ENCODE data around the gene ADGRD1.

The ADGRD1 gene

DNA sequence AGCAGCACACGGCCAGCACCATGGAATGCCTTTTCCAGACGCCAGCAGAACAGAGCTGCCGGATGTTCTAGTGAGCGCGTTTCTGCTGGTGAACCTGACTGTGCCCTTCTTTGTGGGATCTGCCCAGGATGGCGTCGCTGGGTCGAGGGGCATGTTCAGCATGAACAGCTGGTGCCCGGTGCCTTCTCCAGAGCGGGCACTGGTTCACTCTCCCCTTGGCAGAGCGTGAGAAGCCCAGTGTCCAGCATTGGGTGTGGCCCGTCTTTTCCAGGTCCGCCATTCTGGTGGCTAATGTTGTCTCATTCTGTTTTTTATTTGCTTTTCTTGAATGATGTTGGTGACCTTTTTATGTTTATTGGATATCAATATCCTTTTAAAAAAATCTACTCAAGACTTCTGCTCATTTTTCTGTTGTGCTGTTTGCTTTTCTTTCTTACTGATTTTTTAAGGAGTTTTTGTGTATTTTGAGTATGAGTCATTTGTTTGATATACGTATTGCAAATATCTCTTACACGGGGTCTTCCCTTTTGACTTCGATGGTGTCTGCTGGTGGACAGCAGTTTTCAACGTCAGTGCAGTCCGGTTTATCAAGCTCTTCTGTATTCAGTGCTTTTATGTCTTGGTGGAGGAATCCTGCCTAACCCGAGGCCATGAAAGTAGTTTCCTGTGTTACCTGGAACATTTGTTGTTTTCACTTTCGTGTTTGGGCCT, 74.3 kb downstream of the ADGRD1 start:
- no peak for DNase-seq

DNA sequence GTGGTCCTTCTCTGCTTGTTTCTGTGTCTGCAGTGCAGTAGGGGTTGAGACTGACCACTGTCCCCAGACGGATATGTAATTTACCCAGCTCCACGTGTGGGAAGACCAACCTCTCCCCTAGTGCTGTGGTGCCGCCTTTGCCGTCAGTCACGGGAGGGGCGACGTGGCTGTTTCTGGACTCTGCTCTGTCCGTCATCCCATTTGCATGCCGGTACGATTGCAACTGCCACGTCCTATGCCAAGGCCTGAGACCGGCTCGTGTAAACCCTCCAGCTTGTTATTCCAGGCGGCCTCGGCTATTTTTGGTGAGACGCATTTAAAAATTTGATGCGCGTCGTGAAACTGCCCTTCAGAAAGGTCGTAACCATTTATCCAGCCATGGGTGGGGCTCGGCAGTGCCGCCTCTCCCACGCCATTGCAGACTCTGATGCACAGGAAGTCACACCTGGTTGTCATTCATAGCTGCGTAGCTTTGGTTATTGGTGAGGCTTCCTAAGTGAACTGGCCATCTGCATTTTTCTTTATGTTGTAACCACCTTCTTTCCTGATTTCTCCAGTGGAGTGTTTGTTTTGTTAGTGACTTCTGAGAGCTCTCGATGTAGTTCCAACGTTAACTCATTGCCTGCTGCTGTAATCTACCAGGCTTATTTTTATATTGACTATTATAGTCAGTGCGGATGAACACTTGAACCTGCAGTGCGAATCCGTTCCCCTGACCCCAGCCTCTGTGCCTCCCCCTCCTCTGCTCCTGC, 75.1 kb downstream of the ADGRD1 start:
- no peak for DNase-seq

DNA sequence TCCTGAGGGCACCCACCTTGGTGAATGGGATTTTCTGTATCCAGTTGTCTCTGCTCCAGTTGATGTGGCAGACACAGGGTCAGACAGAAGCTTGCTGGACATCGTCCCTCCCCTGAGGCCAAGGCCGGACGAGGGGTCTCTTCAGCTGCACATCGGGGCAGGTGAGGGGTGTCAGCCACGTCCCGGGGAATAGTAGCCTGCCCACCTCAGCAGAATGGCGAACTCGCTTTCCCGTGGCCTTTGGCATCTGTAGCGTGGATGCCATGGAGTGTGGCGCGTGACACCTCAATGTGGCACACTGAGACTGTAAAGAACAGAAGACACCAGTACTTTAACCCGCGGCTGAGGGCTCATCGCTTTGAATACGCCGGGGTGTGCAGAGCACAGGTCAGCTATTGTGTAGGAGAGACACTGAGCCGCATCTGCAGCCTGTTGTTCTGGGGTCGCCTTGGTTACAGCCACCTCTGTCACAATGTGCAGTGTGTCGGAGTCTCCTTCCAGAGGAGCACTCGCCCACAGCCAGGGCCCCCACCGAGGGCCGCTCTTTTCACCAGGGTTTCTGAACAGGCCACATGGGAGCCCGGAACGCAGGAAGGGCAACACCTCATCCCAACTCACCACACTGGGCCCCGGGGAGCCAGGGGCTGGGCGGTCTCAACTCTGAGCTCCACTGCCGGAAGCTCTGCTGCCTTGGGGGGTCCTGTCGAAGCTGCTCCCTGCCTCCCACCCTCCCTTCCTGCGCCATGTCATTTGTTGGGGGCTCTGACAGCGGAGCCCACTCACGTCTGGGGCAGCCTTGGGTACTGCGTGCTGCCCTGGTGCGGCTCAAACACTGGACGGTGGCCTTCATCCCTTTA, 77.0 kb downstream of the ADGRD1 start:
- no peak for DNase-seq

DNA sequence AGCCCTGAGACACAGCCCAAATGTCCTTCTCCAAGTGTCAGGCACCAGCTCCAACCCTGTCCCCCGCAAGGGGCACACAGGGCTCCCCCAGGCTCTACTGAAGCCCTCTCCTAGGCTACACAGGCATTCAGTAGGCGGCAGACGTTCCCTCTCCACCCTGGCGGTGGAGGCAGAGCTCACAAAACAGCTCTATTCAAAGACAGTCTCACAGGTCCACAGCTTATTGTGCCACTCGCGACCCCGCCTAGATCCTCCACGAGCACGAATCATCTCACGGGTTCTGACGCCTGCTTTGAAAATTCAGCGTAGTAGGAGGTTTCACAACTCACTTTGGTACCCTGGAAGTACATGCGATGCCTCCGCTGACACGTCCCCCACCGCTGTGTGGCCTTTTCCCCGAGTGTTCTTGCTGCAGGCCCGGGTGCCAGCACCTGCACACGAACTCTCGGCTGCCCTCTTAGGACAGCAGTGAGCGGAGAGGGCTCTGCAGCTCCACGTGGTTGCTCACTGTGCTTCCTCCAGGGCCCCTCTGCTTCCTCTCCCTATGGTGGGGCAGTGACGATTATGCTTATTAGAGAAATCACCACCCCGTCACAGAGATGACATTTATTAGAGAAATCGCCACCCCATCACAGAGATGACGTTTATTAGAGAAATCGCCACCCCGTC, 78.5 kb downstream of the ADGRD1 start:
- DNase-seq = no peak

DNA sequence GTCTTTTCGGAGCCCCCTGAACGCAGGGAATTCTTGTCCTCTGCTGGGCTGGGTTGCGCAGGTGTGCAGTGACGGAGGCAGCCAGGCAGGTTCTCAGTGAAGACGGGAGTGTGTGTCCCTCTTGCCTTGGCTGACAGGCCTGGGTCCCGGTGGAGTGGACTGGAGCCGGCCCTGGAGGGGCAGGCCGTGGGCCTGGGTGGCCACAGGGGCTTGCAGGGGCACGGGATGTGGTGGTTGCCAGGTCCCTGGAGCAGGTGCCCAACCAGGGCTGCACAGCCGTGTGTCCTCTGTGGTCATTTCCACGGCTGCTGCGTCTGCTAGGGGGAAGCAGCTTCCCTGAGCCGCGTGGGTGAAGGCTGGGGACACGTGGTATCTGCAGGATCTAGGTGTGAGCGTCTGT, 79.8 kb downstream of the ADGRD1 start:
- DNase-seq = no peak

DNA sequence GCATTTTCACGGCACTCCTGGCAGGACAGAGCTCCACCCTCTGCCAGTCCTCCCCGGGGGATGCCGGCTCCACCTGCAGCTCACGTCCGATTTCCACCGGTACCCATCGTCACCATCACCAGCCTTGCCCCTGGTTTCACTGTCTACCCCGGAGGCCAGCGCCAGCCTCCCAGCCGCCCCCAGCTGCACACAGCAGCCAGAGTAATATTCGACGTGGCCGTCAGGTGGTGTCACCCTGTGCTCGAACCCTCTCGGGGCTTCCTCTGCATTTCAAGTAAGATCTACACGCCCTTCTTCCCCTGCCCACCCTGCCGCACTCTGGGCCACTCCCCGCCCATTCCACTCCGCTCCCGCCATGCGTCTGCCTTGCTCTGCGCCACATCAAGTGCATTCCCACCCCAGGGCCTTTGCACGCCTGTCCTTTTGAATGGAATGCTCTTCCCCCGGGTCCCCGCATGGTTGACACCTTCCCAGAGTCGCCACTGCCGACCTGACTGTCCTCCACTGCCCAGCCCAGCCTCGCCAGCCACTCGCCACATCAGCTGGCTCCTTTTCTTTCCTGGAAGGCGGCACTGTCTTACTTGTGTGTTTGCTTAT, 80.3 kb downstream of the ADGRD1 start:
- no peak for DNase-seq

DNA sequence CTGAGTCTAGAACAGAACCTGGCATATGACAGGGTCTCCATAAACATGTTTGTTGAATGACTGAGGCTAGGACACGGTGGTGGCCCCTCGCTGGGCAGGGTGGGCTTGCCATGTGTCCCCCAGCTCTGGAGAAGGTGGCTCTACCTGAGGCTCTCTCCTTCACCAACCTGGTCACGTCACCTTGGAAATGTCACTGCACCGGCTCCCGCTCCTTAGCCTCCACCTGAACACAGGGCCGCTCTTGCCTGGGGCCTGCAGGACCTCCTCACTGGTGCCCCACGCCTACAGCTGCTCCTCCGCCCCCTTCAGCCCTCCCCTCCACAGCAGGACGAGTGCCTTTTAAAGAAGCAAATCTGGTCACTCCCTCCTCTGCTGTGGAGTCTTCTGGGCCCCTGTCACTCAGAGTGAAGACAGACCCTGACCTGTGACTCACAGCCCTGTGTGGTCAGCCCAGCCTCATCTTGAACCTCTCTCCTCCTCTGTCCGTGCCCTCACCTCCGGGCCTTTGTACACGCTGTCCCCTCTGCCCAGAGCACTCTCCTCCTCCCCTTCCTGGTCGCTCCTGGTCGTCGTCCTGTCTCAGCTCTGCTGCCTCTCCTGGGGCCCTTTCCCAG, 81.0 kb downstream of the ADGRD1 start:
- DNase-seq = no peak

DNA sequence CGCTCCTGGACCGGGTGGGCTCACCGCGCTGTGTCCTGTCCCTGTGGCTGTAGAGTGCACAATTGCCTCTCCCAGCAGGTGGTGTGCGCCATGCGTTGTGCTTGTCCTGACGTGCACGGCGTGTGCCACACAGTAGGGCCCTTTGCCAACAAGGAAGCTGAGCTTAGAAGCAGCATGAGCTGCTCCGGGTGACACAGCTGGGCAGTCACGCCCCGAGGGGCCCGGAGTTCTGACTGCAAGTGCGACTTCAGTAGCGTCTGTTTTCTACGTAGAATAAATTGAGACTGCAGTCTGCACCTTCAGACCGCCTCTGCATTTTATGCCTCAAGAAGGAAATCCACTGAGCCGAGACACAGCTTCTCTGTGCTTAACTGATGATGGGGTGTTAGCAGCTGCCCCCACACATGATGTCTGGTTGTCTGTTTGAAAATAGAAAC, 81.6 kb downstream of the ADGRD1 start:
- DNase-seq = no peak

DNA sequence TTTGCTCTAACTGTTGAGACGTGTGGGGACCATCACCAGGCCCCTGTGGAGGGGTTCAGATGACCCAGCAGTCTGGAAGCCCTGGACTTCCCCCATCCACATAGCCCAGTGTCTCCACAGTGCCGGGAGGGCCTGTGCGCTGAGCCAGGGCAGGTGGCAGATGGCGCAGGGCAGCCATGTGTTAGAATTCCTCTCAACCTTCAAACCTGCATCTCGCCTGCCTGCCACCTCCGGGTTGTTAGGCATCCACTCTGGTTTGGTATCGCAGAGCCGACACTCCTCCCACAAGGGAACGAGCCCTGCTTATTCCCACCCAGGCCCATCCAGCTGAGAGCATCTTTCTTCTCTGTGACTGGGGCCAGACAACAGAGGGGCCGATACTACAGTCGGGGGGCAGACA, 84.5 kb downstream of the ADGRD1 start:
- DNase-seq = no peak

DNA sequence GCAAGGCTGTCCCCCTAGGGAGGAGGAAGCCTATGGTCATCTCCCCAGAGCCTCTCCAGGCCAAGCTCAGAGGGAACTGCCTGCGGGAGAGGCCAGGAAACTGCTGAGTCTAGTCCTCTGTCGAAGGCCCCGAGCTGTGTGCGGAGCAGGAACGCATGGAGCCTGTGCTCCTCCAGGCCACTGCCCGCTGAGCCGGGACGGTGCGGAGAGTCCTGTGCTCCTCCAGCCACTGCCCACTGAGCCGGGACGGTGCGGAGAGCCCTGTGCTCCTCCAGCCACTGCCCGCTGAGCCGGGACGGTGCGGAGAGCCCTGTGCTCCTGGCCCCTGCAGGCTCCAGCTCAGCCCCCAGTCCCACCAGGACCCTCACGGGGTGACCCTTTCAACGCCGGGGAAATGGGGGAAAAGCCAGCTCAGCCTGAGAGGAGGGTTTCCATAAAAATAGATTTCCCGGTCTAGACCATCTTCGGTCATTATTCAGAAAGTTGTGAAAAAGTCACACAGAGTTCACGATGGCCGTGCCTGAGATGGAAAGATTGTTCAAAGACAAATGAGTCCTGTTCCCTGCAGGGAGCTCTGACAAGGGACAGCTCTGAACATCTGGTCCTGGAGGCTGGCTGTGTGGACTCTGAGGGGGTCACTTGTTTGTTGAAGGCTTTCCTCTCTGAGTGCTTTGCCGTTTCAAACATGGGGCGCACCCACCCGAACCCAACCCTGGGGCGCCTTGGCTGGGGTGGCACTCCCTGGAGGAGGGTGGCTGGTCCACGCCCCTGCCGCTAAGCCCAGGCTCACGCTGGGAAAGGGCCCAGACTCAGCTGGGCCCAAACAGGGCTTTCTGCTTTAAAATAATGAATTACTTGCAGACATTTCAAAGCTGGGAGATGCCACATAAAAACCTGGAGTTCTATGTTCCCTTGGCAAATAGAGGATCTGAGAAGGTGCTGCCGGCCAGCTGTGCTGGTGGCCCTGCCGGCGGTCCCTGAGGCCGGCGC, 85.5 kb downstream of the ADGRD1 start:
- DNase-seq = no peak

DNA sequence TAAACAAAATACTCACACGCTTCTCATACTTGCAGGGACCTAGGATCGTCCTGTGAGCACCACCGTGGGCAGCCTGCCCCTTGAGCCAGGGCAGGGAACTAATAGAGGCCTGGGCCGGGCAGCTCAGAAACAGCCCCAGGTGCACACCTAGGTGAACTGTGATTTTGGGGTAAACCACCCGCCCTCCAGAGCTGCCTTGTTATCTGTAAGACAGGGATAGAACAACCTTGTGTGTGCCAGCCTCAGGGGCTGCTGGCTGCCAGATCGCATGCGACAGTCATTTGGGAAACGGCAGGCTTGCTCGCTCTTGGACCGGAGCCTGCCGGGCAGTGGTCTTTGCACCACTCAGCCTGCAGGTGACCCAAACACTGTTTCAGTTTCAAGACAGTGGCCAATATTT, 86.8 kb downstream of the ADGRD1 start:
- no peak for DNase-seq

DNA sequence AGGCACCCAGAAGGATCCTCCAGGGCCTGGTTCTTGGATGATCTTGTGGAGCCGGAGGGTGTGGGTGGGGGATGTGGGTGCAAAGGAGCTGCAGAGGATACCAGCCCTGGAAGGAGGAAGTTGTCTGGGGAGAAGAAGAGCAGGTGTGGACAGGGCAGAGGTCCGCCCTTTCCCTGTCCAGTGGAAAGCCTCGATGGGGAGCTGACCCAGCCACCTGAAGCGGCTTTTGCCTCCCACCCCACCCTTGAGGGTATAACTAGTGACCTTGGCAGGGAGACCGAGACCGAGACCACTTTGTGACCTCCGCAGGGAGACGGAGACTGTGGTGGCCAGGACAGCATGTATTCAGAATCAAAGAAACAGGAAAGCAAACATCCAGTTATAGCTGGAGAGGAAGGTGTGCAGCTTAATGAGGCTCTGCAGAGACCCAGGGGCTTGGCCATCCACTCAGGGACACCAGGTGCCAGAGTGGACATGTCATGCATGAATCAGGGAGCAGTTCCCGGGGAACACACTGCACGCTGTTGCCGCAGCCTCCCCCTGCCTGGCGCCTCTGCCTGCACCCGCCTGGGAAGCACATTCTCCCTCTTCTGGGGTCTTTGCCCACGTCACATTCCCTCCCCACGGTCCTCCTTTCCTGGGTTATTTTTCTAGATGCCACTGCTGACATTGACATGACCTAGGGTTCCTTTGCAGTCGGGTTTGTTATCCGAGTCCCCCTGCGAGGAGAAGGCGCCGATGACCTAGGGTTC, 87.7 kb downstream of the ADGRD1 start:
- DNase-seq = no peak

DNA sequence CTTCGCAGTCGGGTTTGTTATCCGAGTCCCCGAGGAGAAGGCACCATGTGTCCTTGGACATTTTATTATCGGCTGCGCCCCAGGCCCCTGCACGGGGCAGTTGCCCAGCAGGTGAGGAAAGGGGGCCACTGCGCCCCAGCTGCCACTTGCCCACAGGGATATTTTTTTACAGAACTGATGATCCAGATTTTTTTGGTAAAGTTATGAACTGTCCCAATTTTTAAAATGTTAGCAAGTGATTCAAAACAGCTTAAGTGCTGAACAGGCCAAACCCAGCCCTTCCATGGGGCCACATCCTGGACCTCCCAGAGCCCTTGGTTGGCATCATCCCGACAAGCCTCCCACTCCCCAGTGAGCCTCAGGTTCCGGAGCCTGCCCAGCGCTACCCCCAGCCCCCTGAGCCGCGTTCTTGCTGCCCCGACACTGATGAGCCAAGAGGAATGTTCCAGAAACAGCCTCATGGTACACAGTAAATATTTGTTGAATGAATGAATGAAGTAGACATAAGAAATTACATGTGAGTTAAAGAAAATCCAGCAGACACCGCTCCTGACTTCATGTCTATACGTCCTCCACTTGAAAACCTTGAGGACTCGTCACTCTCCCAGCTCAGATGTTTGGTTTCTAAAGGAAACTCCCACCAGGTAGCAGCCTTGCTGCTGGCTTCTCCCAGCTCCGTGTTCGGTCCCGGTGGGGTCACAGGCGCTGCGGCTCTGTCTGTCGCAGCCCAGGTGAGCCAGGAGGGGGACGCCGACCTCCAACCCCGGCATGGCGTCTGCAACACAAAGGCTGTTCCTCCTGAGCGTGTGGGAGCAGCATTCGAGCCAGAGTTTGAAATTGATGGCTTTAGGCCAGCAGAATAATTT, 88.5 kb downstream of the ADGRD1 start:
- DNase-seq = no peak

DNA sequence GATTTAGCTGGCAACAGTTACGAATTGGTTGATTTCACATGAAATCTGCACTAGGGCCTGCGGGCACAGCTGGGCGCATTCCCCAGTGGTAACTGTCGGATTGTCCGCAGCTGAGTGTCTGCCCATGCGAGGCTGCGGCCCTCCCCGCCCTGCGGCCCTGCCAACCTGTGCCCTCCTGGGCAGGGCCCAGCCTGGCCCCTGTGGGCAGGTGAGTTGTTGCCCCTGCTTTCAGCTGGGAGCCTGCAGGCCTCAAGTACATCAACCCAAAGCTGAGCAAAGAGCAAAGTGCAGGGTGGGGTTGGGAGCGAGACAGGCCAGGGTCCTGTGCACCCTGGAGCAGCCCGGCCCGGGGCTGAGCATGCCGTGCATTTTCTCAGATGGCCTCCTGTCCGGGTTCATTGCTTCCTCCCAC, 89.1 kb downstream of the ADGRD1 start:
- DNase-seq = no peak

DNA sequence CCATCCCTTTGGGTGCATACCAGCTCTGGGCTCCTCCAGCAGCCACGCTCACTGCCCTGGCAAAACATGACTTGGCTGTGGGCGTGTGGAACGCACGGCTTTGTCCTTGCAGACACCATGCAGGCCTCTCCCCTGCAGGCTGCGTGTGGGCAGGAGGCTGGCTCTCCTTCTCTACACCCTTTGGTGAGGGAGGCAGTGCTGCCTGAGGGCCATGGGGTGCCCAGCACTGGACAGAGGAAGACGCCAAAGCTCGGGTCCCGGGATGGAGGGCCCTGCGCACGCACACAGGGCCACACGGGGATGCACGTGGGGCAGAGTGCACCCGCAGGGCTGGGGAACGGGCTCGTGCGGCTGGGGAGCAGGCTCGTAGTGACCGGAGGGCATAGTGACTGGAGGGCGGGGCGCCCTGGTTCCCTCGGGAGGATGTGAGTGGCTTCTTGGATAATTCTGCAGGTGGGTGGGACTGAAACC, 89.7 kb downstream of the ADGRD1 start:
- DNase-seq = no peak

DNA sequence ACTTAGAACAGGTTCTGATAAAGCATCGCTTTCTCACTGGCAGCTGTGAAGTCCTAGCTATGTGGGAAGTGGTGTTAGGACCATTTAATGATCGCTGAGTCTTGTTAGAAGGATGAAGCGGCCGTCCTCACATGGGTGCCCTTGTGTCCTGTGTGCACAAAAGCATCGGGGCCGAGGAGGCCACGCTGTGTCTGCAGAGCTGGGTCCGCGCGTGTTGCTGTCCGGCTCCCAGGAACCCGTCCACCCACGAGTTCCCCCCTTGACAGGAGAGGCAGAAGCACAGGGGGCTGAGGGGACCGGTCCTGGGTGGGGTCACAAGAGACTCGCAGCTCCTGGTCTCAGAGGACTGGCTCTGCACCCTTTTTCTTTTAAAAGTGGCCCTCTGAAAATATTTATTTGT, 90.4 kb downstream of the ADGRD1 start:
- DNase-seq = no peak

DNA sequence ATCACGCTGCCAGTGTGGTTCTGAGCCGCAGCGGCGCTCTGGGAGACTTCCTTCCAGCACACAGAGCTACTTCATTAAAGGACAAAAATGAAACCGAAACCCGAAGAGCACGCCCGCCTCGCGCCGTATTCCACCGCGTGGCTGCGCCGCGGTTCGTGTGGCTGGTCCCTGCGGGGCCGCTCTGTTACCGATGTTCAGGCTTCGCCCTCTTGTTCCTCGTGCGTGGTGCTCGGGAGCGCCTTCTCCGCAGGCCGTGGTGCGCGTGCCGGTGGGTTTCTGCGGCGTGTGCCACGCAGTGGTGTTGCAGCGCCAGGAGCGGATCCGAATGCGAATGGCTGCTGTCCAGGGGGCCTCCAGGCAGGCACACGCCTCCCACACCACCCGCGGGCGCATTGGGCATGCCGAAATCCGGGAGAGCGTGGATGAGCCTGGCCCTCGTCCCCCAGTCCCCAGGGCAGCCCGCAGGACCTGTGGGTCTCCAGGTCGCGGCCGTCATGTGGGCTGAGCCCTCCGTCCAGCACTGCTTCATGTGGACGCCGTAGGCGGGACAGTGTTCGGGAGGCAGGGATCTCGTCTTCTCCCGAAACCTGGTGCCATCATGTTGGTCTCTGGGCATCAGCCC, 91.2 kb downstream of the ADGRD1 start:
- DNase-seq = no peak

DNA sequence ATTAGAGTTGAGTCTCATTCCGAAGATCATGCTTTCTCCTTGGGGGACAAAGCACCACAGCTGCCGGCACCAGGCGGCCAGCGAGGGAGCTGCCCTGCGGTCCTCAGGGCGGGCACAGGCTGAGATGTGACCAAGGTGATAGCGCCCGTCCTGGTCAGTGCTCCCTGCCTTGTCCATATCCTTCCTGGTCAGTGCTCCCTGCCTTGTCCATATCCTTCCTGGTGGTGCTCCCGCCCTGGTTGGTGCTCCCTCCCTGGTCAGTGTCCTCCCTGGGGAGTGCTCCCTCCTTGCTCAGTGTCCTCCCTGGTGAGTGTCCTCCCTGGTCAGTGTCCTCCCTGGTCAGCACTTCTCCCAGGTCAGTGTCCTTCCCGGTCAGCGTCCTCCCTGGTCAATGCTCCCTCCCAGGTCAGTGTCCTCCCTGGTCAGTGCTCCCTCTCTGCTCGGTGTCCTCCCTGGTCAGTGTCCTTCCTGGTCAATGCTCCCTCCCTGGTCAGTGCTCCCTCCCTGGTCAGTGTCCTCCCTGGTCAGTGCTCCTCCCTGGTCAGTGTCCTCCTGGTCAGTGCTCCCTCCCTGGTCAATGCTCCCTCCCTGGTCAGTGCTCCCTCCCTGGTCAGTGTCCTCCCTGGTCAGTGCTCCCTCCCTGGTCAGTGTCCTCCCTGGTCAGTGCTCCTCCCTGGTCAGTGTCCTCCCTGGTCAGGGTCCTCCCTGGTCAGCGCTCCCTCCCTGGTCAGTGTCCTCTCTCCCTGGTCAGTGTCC, 92.2 kb downstream of the ADGRD1 start:
- DNase-seq = no peak
